Activated T-cell treated with anti-CD3 and anti-CD28 coated beads for 1 hour (primary cell): ENCODE measurements around the gene C20orf202.
"Not testable (repeated sequence)": the region's sequence is repeated elsewhere in the genome, so short reads cannot be mapped to it uniquely, and the experiment has no call there.

Source experiments
- DNase-seq: peaks from one replicate; pipeline ENCODE4 v3.0.0-alpha.2; 2020; ENCODE audit warnings: low read depth

The C20orf202 gene

GRCh38 chr20:1247689-1248088 is 44.4 kb downstream of the C20orf202 start:
- DNase-seq: no peak

- not testable (repeated sequence) for DNase-seq
These were observed 47.0 kb downstream of the C20orf202 start for GRCh38 chr20:1250282-1250681.

- DNase-seq: no peak
These were observed 49.2 kb downstream of the C20orf202 start for GRCh38 chr20:1252416-1252815.

- DNase-seq: no peak
These were observed 51.0 kb downstream of the C20orf202 start for GRCh38 chr20:1254254-1254653.

- no peak for DNase-seq
These were observed 52.4 kb downstream of the C20orf202 start for GRCh38 chr20:1255675-1256074.
